ENCODE results near the gene ALG9. TPM values are rescaled to one million over a fixed set of nuclear protein-coding genes. Genes with fewer than 3 reads are reported as not detected.

The ALG9 gene
- total RNA-seq, 4 donors from 2014 or later, result 35.3 to 44.9 (median 36.6) TPM

DNA sequence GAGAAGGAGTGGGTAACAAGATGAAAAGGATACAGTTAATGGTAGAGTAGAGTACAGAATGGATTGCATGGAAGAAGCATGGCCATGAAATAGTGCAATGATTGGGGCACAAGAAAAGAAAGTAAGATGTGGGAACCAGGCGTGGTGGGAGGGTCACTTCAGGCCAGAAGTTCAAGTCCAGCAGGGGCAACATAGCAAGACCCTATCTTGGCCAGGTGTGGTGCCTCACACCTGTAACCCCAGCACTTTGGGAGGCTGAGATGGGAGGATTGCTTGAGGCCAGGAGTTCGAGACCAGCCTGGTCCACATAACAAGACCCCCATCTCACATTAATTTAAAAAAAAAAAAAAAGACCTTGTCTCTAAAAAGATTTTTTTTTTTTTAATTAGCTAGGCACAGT, 45.9 kb upstream of the ALG9 start:
- 85 to 98% methylated on average over 2 of the region's 2 CpGs for WGBS, 2 donors
- peak overlapping the region; percentile 95 to 100 (median 98) for H3K27ac ChIP-seq

DNA sequence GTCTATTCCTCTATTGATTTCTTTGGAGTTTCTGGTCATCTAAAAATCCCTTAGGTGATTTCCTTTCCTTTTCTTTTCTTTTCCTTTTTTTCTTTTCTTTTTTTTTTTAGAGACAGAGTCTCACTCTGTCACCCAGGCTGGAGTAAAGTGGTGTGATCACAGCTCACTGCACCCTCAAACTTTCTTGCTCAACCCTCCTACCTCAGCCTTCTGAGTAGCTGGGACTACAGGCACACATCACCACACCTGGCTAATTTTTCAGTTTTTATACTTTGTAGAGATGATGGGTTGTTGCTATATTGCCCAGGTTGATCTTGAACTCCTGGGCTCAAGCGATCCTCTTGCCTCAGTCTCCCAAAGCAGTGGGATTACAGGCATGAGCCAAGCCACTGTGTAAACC, 45.4 kb upstream of the ALG9 start:
- H3K27me3 ChIP-seq, result no peaks in the 10 kb centered on the region
- peaks cover 59 to 68% of the 10 kb centered on the region in 2 donors for H3K4me1 ChIP-seq
- no peaks in the 10 kb centered on the region for H3K36me3 ChIP-seq
- WGBS, 2 donors, result 33 to 44% methylated on average over 1 of the region's 1 CpG
- no peak overlapping the region for H3K4me3 ChIP-seq (replicated peaks in 1 of 3)
- peak in 1 of 2 donors; percentile 57 for TF ChIP-seq POLR2A (IDR thresholded peaks at IDR 0.05)
- TF ChIP-seq, protein P1, sequence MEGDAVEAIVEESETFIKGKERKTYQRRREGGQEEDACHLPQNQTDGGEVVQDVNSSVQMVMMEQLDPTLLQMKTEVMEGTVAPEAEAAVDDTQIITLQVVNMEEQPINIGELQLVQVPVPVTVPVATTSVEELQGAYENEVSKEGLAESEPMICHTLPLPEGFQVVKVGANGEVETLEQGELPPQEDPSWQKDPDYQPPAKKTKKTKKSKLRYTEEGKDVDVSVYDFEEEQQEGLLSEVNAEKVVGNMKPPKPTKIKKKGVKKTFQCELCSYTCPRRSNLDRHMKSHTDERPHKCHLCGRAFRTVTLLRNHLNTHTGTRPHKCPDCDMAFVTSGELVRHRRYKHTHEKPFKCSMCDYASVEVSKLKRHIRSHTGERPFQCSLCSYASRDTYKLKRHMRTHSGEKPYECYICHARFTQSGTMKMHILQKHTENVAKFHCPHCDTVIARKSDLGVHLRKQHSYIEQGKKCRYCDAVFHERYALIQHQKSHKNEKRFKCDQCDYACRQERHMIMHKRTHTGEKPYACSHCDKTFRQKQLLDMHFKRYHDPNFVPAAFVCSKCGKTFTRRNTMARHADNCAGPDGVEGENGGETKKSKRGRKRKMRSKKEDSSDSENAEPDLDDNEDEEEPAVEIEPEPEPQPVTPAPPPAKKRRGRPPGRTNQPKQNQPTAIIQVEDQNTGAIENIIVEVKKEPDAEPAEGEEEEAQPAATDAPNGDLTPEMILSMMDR (IDR thresholded peaks at IDR 0.05), result no peak
- no peaks in the 10 kb centered on the region for H3K9me3 ChIP-seq
- peak overlapping the region; percentile 95 to 100 (median 98) for H3K27ac ChIP-seq
- peak; percentile 73 to 75 for DNase-seq
- intact Hi-C loops (cut with DNase I), result no loop called here

More for the DNA sequence above, 45.9 kb upstream of the ALG9 start:
- Histone ChIP-seq H3K4me3 (replicated peaks in 1 of 3) (no peak overlapping the region), H3K4me1 (peaks cover 61 to 69% of the 10 kb centered on the region in 2 donors), H3K27me3 (no peaks in the 10 kb centered on the region), H3K9me3 (no peaks in the 10 kb centered on the region), H3K36me3 (no peaks in the 10 kb centered on the region)
- DNase-seq, result no peak
- intact Hi-C loops (cut with DNase I), result no loop called here
- TF ChIP-seq, protein P1 (IDR thresholded peaks at IDR 0.05), result no peak

DNA sequence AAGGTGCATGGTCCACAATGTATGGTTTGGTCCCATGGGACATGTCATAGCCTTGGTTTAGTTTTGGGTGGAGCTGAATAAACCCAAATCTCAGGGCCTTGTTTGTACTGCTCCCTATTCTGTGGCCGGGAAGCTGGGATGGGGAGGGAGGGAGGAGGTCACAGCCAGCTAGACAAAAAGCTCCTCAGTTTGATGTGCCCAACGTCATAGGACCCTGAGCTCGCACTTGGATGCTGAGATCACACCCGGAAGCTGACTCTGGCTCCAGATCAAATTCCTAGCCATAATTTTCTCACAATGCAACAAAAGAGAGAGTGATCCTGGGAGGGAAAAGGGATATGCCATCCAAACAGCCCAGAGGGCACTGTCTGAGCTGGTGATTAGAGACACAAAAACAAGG, 42.6 kb upstream of the ALG9 start:
- H3K9me3 ChIP-seq, result no peaks in the 10 kb centered on the region
- peaks cover 67 to 72% of the 10 kb centered on the region in 2 donors for H3K4me1 ChIP-seq
- intact Hi-C loops (cut with DNase I), result no loop called here
- 5 to 14% methylated on average over 4 of the region's 4 CpGs for WGBS, 2 donors
- H3K36me3 ChIP-seq, result peaks cover 0 to 7% of the 10 kb centered on the region in 2 donors
- H3K27me3 ChIP-seq, result no peaks in the 10 kb centered on the region
- H3K27ac ChIP-seq, result peak overlapping the region; percentile 98 to 100 (median 98)
- peak overlapping the region in 1 of 3 donors; percentile 45 for H3K4me3 ChIP-seq (replicated peaks in 1 of 3)
- TF ChIP-seq, protein P1 (IDR thresholded peaks at IDR 0.05), result no peak
- TF ChIP-seq POLR2A (IDR thresholded peaks at IDR 0.05), result peak in 1 of 2 donors; percentile 63
- DNase-seq, result peak; percentile 68 to 74

DNA sequence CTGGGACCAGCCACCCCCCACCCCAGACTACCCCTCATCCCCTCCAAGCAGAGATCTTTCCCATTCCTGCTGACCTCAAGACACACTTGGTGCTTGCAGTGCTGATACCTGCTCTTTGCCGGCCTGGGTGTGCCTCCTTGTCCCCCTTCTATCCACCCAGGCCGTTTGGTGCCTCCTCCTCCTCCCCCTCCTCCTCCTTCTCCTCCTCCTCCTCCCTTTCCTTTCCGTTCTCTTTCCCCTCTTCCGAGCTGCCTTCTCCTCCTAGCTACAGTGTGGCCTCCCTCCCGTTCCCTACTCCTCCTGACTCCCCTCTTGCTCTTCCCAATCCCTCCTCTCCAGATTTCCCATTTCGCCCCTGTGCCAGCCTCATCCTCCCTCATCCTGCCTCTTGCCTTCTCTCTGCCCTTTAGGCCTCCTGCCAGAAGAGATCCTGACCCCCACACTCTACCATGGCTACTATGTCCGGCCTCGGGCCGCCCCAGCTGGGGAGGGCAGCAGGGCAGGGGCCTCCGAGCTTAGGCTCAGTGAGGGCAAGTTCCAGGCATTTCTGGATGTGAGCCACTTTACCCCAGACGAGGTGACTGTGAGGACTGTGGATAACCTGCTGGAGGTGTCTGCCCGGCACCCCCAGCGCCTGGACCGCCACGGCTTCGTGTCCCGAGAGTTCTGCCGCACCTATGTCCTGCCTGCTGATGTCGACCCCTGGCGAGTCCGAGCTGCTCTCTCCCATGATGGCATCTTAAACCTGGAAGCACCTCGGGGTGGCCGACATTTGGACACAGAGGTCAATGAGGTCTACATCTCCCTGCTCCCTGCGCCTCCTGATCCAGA, 41.9 kb upstream of the ALG9 start:
- DNase-seq, result peak in 1 of 2 donors; percentile 18
- H3K9me3 ChIP-seq, result no peaks in the 10 kb centered on the region
- peak overlapping the region; percentile 98 to 100 (median 98) for H3K27ac ChIP-seq
- peaks cover 66 to 70% of the 10 kb centered on the region in 2 donors for H3K4me1 ChIP-seq
- WGBS, 2 donors, result 57 to 58% methylated on average over 14 to 16 of the region's 24 CpGs
- TF ChIP-seq, protein P1 (IDR thresholded peaks at IDR 0.05), result no peak
- TF ChIP-seq POLR2A (IDR thresholded peaks at IDR 0.05), result no peak
- H3K4me3 ChIP-seq (replicated peaks in 1 of 3), result peak overlapping the region in 1 of 3 donors; percentile 45
- no peaks in the 10 kb centered on the region for H3K27me3 ChIP-seq
- intact Hi-C loops (cut with DNase I), result no loop called here
- H3K36me3 ChIP-seq, result peaks cover 0 to 7% of the 10 kb centered on the region in 2 donors

DNA sequence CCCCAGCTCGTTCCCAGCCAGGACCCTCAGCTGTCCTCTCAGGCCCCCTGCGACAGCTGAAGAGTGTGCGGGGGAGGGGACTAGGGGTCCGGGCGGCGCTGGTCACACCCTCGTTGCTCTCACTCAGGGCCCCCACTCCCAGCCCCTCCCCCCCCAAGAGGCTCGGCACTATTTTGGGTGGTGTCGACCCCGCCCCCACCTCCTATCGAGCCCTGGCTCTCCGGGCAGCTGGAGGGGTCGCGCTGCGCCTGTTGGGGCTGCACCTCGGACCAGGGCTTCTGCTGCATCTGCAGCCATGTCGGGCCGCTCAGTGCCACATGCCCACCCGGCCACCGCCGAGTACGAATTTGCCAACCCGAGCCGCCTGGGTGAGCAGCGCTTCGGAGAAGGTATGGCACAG, 41.2 kb upstream of the ALG9 start, which contains the start of gene HSPB2:
Gene HSPB2 (plus strand): TSS at position 200 of the 400 bp plus-strand sequence. CDS start 96 bp downstream, at position 296.
- 15 to 16% methylated on average over 7 to 8 of the region's 26 CpGs for WGBS, 2 donors
- peak within 1 kb of the TSS in 2 of 3 donors; percentile 32 to 45 for H3K4me3 ChIP-seq (replicated peaks in 1 of 3)
- peak within 1 kb of the TSS; percentile 98 to 100 (median 98) for H3K27ac ChIP-seq
- peak in 1 of 2 donors; percentile 34 for DNase-seq
- peaks cover 59 to 63% of the 10 kb centered on the region in 2 donors for H3K4me1 ChIP-seq
- H3K9me3 ChIP-seq, result no peaks in the 10 kb centered on the region
- H3K27me3 ChIP-seq, result no peaks in the 10 kb centered on the region
- TF ChIP-seq, protein P1 (IDR thresholded peaks at IDR 0.05), result no peak
- intact Hi-C loops (cut with DNase I), result no loop called here
- peaks cover 0 to 7% of the 10 kb centered on the region in 2 donors for H3K36me3 ChIP-seq

Measured in thyroid gland (tissue), 4 donors.